Measurements from ENCODE around the gene ARL4A.

The ARL4A gene

GRCh38 chr7:12706900-12707536 is 19.6 kb downstream of the ARL4A start:
- no peak overlapping the region for H3K4me3 ChIP-seq (ENCODE audit: low read depth, low read length)
- peak; percentile 69 for DNase-seq (ENCODE audit: low read depth)
- TF ChIP-seq, protein P1, sequence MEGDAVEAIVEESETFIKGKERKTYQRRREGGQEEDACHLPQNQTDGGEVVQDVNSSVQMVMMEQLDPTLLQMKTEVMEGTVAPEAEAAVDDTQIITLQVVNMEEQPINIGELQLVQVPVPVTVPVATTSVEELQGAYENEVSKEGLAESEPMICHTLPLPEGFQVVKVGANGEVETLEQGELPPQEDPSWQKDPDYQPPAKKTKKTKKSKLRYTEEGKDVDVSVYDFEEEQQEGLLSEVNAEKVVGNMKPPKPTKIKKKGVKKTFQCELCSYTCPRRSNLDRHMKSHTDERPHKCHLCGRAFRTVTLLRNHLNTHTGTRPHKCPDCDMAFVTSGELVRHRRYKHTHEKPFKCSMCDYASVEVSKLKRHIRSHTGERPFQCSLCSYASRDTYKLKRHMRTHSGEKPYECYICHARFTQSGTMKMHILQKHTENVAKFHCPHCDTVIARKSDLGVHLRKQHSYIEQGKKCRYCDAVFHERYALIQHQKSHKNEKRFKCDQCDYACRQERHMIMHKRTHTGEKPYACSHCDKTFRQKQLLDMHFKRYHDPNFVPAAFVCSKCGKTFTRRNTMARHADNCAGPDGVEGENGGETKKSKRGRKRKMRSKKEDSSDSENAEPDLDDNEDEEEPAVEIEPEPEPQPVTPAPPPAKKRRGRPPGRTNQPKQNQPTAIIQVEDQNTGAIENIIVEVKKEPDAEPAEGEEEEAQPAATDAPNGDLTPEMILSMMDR (conservative IDR thresholded peaks at IDR 0.05; ENCODE audit: low read depth, low read length): no peak

GRCh38 chr7:12708314-12708713 is 20.9 kb downstream of the ARL4A start:
- TF ChIP-seq, protein P1 (conservative IDR thresholded peaks at IDR 0.05; ENCODE audit: low read depth, low read length): no peak
- no peak for DNase-seq (ENCODE audit: low read depth)
- no peak overlapping the region for H3K4me3 ChIP-seq (ENCODE audit: low read depth, low read length)

GRCh38 chr7:12709726-12710502 is 22.5 kb downstream of the ARL4A start:
- TF ChIP-seq, protein P1 (conservative IDR thresholded peaks at IDR 0.05; ENCODE audit: low read depth, low read length): no peak
- no peak overlapping the region for H3K4me3 ChIP-seq (ENCODE audit: low read depth, low read length)
- peak; percentile 72 for DNase-seq (ENCODE audit: low read depth)

DNA sequence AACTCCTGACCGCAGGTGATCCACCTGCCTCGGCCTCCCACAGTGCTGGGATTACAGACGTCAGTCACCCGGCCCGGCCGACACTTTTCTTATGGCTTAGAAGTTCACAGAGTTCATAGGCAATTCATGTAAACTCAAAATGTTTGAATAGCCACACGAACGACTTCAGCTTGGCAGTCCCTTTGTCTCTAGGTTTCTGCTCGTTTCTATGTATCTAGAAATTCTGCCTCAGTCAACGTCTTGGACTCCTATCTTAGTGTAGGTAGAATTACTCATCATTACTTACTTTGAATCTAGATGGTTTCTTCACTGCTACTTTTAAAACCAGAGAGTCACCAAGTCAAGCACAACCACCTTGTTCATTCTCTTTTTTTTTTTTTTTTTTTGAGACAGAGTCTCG is 23.7 kb downstream of the ARL4A start:
- no peak for DNase-seq (ENCODE audit: low read depth)
- no peak overlapping the region for H3K4me3 ChIP-seq (ENCODE audit: low read depth, low read length)
- TF ChIP-seq, protein P1 (conservative IDR thresholded peaks at IDR 0.05; ENCODE audit: low read depth, low read length): no peak

GRCh38 chr7:12712236-12712635 is 24.8 kb downstream of the ARL4A start:
- TF ChIP-seq, protein P1 (conservative IDR thresholded peaks at IDR 0.05; ENCODE audit: low read depth, low read length): no peak
- no peak overlapping the region for H3K4me3 ChIP-seq (ENCODE audit: low read depth, low read length)
- no peak for DNase-seq (ENCODE audit: low read depth)

- DNase-seq (ENCODE audit: low read depth): no peak
- TF ChIP-seq, protein P1 (conservative IDR thresholded peaks at IDR 0.05; ENCODE audit: low read depth, low read length): no peak
- H3K4me3 ChIP-seq (ENCODE audit: low read depth, low read length): no peak overlapping the region
These were observed 26.4 kb downstream of the ARL4A start for GRCh38 chr7:12713625-12714378.

All from choroid plexus epithelial cell (primary cell).